GM12892 (cell line): ENCODE measurements around the gene TRMT11.

Source experiments
- DNase-seq: peaks from one replicate; pipeline ENCODE4 v3.0.0; 2011; ENCODE audit not compliant: insufficient read length
- FAIRE-seq: peaks from 2 replicates; lab custom pipeline; 2011; peaks lifted over from hg19 to GRCh38; lab: Jason Lieb, UNC
- POLR2A ChIP-seq: IDR thresholded peaks from 2 replicates; pipeline ENCODE4 v1.6.1; 2011; ENCODE audit warnings: low read depth, low read length, control low read depth
- POLR2AphosphoS5 ChIP-seq: IDR thresholded peaks from 2 replicates; pipeline ENCODE4 v1.6.1; 2011; ENCODE audit warnings: low read depth, low read length, control low read depth
- TAF1 ChIP-seq: IDR thresholded peaks from 2 replicates; pipeline ENCODE4 v1.6.1; 2011; ENCODE audit warnings: low read depth, mild to moderate bottlenecking, control low read depth, low read length, borderline replicate concordance

Gene TRMT11

DNA sequence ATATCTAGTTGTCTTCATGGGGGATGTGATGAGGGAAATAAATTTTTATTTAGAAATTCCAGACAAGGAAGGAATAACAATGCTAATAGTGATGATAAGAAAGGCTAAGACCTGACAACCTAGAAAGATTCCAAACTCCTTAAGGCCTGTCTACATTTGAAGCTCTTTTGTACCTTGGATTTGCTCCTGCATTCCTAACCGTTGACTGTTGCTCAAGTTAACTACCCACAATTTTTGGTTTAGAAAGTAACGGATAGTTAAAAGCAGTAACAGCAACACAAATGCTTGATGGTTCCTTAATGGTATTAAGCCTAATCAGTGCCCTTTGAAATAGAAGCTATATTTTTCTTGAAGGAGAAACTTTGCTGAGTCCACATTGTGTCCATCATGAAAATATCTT, 52.9 kb downstream of the TRMT11 start:
- no peak for TF ChIP-seq POLR2AphosphoS5
- no peak for TF ChIP-seq TAF1
- FAIRE-seq (no peak), DNase-seq (no peak)

DNA sequence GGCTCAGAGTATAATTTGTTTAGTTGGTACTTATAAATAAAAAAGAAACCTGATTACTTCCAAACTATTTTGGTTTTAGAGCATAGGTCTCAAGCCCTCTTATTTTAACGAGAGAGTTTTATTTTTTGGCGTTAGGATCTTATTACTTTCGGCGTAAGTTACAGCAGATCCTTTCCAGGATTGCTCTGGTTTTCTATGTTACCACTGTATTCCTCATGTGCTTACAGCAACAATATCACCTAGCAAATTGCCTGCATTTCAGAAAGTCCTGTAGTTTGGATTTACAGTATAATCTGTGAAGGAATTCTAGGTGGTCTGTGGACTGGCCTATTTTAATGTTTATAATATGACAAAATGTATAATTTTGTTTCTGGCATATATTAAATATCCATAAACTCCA, 54.1 kb downstream of the TRMT11 start:
- DNase-seq: no peak
- FAIRE-seq: no peak
- TF ChIP-seq TAF1 (no peak), POLR2AphosphoS5 (no peak), POLR2A (no peak)

DNA sequence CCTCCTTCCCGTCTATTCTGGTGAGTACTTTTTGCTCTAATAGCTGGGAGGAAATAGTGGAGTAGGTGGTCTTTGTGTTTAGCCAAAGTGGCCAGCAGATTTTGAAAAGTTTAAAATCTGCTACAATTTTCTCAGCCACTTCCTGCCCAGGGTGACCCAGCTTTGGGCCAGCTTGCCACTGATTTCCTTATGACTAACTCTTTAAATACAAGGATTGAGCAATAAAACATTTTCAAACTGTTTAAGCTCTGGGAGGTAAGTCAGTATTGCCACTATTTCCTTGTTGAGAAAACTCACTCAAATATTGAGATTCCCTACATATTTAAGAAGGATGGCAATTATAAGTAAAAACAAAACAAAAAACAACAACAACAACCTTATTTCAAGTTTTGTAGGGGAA, 54.5 kb downstream of the TRMT11 start:
- DNase-seq (no peak), FAIRE-seq (no peak)
- TF ChIP-seq TAF1 (no peak), POLR2A (no peak), POLR2AphosphoS5 (no peak)

DNA sequence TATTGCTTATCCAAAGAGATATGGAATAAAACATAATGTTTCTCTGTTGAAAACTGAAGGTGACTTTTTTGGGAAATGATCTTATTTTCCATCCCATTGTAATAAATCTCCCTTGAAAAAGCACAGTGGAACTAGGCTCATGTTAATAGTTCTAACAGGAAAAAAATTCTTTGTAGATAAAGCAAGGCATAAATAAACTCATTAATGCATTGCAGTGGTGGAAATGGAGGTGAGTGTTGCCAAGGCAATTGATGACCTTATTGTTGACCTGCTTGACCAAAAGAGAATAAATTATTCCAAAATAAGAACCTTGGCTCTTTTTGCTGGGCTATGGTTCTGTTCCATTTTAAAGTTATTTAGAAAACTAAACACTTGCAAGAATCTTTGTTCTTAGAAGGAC, 55.2 kb downstream of the TRMT11 start:
- TF ChIP-seq POLR2A: no peak
- no peak for TF ChIP-seq POLR2AphosphoS5
- no peak for TF ChIP-seq TAF1
- DNase-seq (no peak), FAIRE-seq (no peak)

DNA sequence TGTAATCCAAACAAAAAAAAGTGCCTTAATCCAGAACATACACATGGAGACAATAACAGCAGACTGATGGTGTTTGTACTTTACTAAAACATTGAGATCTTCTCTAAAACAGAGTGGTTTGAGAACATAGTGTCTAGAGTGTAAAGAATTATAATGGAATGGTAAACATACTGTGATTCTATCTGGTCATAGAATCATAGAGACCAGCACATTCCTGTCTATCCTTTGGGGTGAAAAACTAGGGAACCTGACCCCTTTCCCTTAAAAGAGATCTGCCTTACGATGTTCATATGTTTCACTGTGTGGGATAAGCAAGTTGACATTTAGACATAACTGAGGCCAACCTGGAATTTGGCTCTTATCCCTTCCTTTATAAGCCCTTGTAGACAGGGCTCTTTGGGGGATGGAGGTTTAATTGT, 55.7 kb downstream of the TRMT11 start:
- TF ChIP-seq POLR2A (no peak), POLR2AphosphoS5 (no peak), TAF1 (no peak)
- DNase-seq (no peak), FAIRE-seq (no peak)

DNA sequence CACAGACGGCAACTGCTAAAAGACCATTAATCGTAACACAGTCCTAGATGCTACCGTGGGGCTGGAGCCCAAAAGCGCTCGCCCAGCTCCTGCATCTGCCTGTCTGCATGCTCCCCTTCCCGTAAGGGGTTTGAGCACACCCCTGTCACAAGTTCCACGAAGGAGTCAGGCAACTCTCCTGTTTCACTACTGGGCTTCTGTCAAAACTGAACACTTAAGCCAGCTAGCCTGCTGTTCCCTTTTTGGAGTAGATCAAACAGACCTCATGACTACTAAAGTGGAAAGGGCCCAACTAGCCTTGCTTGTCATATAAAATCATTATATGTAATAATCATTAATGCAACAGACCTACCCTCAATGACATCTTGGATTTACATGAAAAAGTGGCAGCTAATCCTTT, 61.3 kb downstream of the TRMT11 start:
- no peak for TF ChIP-seq POLR2A
- TF ChIP-seq POLR2AphosphoS5: no peak
- no peak for TF ChIP-seq TAF1
- FAIRE-seq (no peak), DNase-seq (no peak)

DNA sequence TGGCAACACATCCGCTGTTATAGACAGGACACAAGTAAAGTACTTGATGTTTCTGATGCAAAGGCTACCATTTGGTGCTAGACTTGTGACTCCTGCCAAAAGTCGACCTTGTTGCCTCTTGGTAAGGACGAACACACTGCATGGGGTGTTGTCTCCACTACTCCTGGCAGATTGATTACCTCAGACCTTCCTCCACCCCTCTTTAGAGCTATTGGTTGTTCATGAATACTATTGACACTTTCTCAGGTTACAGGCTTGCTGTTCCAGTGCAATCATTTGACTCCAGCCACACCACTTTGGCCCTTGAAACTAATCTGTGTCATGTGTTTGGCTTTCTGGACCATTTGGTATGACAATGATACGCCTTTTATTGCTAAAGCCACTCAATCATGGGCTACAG, 62.3 kb downstream of the TRMT11 start:
- no peak for TF ChIP-seq TAF1
- no peak for TF ChIP-seq POLR2A
- no peak for TF ChIP-seq POLR2AphosphoS5
- FAIRE-seq: no peak
- DNase-seq: no peak

DNA sequence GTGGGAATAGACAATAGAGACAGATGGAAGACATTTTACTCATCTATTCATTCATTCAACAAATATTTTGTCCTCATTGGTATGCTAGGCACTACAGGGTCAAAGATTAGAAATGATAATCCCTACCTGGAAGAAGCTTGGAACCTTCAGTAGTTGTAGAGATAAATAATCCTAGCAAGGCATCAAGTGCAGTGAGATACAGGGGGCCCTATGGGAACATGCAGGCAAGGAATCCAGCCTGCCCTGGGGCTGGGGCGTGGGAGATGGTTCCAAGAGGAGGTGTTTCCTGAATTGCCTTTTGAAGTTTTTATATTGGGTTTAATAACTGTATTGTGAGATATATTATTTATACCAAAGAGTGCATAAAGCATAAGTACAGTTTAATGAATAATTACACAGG, 64.5 kb downstream of the TRMT11 start:
- no peak for FAIRE-seq
- TF ChIP-seq POLR2AphosphoS5 (no peak), TAF1 (no peak), POLR2A (no peak)
- no peak for DNase-seq

DNA sequence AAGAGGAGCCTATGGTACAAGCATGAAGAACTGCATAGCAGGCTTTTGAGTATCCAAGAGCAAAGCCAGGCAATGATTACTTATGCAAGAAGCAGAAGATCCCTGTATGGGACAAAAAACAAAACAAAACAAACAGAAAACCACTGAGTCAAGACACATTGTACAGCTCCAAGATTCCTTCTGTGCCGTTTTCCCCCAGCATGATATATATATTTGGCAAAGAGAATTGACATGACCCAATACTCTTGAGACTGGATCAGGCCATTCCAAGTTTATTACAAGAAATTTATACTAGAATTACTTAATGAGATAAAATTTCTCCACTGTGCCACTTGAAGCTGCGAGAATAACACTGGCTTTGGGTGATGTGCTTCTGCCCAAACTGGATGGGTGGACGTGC, 65.5 kb downstream of the TRMT11 start:
- TF ChIP-seq TAF1 (no peak), POLR2AphosphoS5 (no peak), POLR2A (no peak)
- DNase-seq (no peak), FAIRE-seq (no peak)

DNA sequence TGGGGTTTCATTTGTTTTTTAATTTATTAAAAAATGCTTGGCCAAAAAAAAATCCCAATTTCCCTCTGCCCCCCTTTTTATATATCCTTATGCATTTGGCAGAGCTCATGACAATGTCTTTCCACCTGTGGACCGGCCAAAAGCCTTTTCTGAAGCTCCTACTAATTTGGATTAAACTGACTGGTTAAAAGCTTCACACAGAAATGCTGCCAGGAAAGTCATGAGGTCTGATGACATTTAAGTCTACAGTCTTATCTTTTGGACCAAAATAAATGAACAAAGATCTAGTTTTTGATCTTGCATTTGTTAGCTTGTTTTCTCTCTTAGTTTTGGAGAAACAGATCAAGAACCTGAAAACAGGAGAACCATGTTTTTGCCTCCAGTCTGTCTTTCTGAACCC, 66.1 kb downstream of the TRMT11 start:
- no peak for DNase-seq
- TF ChIP-seq POLR2AphosphoS5 (no peak), POLR2A (no peak), TAF1 (no peak)
- FAIRE-seq: no peak

DNA sequence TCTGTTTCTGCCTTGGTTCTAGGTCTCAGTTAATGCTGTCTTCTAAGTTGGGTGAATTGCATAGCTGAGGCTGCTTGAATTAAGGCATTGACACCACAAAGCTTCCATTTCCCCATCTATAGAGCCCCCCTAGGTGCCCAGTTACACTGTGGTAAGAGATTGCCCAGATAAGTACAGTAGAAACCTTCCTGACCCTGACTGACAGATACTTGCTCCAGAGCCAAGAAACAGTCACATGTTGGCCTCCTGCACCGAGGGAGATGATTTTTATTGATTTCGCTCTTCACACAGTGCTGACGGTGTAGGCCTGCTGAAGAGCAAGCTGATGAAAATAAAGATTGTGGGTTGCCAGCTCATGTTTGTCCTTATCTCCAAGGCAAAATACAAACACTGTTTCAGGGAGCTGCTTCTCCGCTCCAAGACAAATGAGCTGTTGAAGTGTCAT, 67.9 kb downstream of the TRMT11 start:
- TF ChIP-seq POLR2A (no peak), TAF1 (no peak), POLR2AphosphoS5 (no peak)
- FAIRE-seq (no peak), DNase-seq (no peak)

DNA sequence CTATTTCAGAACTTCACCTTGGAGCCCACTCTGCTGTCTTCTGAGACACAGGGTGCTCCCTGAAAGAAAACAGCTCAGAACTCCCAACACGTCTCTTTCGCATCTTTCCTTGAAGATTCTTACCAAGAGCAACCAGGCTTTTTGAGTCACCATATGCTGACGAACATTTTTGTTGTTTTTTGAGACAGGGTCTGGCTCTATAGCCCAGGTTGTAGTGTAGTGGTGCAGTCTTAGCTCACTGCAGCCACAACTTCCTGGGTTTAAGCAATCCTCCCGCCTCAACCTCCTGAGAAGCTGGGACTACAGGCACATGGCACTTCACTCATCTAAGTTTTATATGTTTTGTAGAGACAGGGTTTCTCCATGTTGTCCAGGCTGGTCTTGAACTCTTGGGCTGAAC, 68.5 kb downstream of the TRMT11 start:
- FAIRE-seq (no peak), DNase-seq (no peak)
- TF ChIP-seq TAF1 (no peak), POLR2A (no peak), POLR2AphosphoS5 (no peak)

DNA sequence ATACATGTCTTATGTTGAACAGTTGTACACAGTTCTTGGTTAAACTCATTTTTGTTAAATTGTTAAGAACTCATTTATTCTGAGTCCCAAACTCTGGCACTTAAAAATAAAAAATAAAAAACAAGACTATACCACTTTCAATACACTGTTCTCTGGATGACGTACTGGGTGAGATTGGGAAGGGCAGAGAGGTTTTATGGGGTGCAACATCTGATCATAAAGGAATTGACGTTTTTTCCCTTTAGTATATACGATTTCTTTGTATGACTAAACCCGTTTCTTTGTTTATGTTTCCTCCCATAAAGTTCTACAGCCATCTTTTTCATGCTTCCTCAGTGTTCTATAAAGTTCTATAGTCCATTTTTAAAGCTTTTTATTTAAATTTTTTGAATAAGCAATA, 69.1 kb downstream of the TRMT11 start:
- FAIRE-seq (no peak), DNase-seq (no peak)
- TF ChIP-seq POLR2AphosphoS5: no peak
- no peak for TF ChIP-seq TAF1
- no peak for TF ChIP-seq POLR2A
